ENCODE results near the gene GLI1. TPM values are rescaled to one million over a fixed set of nuclear protein-coding genes. Genes with fewer than 3 reads are reported as not detected.

GLI1 gene
- total RNA-seq, 1 experiment from 2014 or later = 25.8 TPM

- H3K79me1 ChIP-seq (ENCODE audit: insufficient read depth, low read depth, low read length, poor library complexity, severe bottlenecking) = no peaks in the 10 kb centered on the region
- no peaks in the 10 kb centered on the region for H3K27me3 Mint-ChIP-seq (ENCODE audit: low read depth)
- WGBS (ENCODE audit: extremely low coverage, insufficient read length, low lambda C conversion rate) = no CpG with 5 or more reads among the region's 41 CpGs
These were observed 28.5 kb upstream of the GLI1 start, which contains the start of gene R3HDM2 for GRCh38 chr12:57430931-57431566. R3HDM2 (minus strand) TSS chr12:57431043; CDS start chr12:57310428, 120,615 bp downstream.

More at GRCh38 chr12:57430931-57431566, 28.5 kb upstream of the GLI1 start, which contains the start of gene R3HDM2:
- peak; percentile 97 for DNase-seq
- peak within 1 kb of the TSS; percentile 70 for H3K18ac ChIP-seq (ENCODE audit: insufficient read length, low read depth, low read length)
- peak within 1 kb of the TSS; percentile 78 for H3K9ac ChIP-seq (ENCODE audit: extremely low read depth, insufficient read length, low read length)
- H4K20me1 ChIP-seq (ENCODE audit: control insufficient read depth, insufficient read depth, insufficient read length) = no peaks in the 10 kb centered on the region
- peaks cover 8% of the 10 kb centered on the region for H3K23me2 ChIP-seq (ENCODE audit: insufficient read length, low read depth, low read length, poor library complexity, severe bottlenecking)
- no peak within 1 kb of the TSS for H4K91ac ChIP-seq (ENCODE audit: insufficient read length, low read depth, low read length)
- Mint-ChIP-seq H3K4me1 (peaks cover 24 to 36% of the 10 kb centered on the region in 2 experiments), H3K4me3 (peak within 1 kb of the TSS; percentile 90 to 99), H3K27ac (peak within 1 kb of the TSS; percentile 96 to 99 (median 96)), H3K9me3 (no peaks in the 10 kb centered on the region; a peak in 1 of 5 replicates), H3K36me3 (ENCODE audit: insufficient read depth in 1 of 3, low read depth in 3 of 3) (peaks cover 0 to 6% (median 0%) of the 10 kb centered on the region in 3 experiments; a peak in 2 of 7 replicates)
- H4K5ac ChIP-seq (ENCODE audit: insufficient read length, low read depth, low read length) = no peak within 1 kb of the TSS
- H3K4ac ChIP-seq (ENCODE audit: low read depth, low read length) = no peak within 1 kb of the TSS; the same call in 1 of the 2 replicates
- no peaks in the 10 kb centered on the region for H3K4me1 ChIP-seq (ENCODE audit: insufficient read depth, low read length)
- H2AK5ac ChIP-seq (ENCODE audit: insufficient read length, low read length) = no peak within 1 kb of the TSS
- no peak within 1 kb of the TSS for H2BK120ac ChIP-seq (ENCODE audit: low read depth, low read length, poor library complexity, severe bottlenecking)
- H3T11ph ChIP-seq (ENCODE audit: low read length) = no peak within 1 kb of the TSS
- peak within 1 kb of the TSS; percentile 60; the same call in 1 of the 2 replicates for H3K14ac ChIP-seq (ENCODE audit: insufficient read depth, low read length)
- no peak within 1 kb of the TSS for H2BK5ac ChIP-seq (ENCODE audit: insufficient read length, low read length)
- no peaks in the 10 kb centered on the region for H3K9me3 ChIP-seq (ENCODE audit: control insufficient read depth, low read depth, low read length)
- TF ChIP-seq CTCF (conservative IDR thresholded peaks at IDR 0.05) = no peak
- no peak within 1 kb of the TSS for H3K56ac ChIP-seq (ENCODE audit: insufficient read length, low read depth, low read length)
- H2AFZ ChIP-seq (ENCODE audit: low read length) = no peak within 1 kb of the TSS
- no peak within 1 kb of the TSS for H2BK12ac ChIP-seq (ENCODE audit: insufficient read length, low read depth, low read length)
- no peaks in the 10 kb centered on the region for H3K27me3 ChIP-seq (ENCODE audit: insufficient read depth, low read length)
- no peak within 1 kb of the TSS for H2BK15ac ChIP-seq (ENCODE audit: low read depth, low read length)
- no peak within 1 kb of the TSS for H4K8ac ChIP-seq (replicated peaks; ENCODE audit: insufficient read length, low read depth, low read length)
- H3K4me2 ChIP-seq (ENCODE audit: insufficient read depth, insufficient read length, low read length) = peak within 1 kb of the TSS; percentile 61
- no peaks in the 10 kb centered on the region for H3K79me2 ChIP-seq (ENCODE audit: insufficient read depth, low read length)
- H3K23ac ChIP-seq (ENCODE audit: insufficient read length, low read depth, low read length) = no peak within 1 kb of the TSS
- H3K27ac ChIP-seq (ENCODE audit: insufficient read length, low read depth, low read length) = no peak within 1 kb of the TSS
- H2BK20ac ChIP-seq (ENCODE audit: low read depth, low read length, poor library complexity, severe bottlenecking) = no peak within 1 kb of the TSS

Data from H9 (cell line).